ENCODE results near the gene MVB12B. TPM values are rescaled to one million over a fixed set of nuclear protein-coding genes. Genes with fewer than 3 reads are reported as not detected.

MVB12B gene
- total RNA-seq, 1 donor from 2014 or later: 22.2 TPM

DNA sequence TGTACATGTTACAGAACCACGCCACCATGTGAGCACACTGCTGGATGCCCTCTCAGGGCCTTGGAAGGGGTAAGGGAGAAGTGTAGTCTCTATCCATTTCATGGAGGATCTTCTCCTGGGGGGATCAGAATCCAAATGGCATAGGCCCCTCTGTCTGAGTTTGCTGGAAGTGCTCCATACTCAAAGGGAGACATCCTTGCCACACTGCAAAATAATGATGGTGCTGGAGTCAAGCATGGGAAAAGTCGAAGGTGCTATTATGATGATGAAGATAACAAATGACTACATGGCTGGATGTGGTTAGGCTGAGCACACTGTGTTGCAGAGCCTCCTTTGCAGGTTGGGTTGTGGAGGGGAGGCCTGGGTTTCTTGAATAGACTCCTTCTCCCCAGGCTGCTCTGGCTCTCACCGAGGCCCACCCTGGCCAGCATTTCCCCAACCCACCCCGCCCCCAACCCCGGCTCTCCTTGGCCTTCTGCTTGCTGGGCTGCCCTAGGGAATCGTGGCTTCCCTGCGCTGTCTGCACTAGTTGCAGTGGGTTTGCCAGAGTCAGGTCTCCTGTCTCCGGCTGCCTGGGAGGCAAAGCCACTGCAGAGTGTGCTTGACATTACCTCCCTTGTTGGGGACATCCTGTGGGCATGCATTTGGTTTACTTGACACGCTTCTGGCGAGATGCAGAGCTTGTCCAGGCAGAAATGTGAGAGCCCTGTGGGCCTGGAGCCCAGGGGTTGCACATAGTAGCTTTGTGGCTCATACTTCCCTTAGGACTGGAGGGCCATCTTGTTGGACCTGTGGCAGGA, 3.0 kb downstream of the MVB12B start:
- no peak for DNase-seq (ENCODE audit: low spot score)

DNA sequence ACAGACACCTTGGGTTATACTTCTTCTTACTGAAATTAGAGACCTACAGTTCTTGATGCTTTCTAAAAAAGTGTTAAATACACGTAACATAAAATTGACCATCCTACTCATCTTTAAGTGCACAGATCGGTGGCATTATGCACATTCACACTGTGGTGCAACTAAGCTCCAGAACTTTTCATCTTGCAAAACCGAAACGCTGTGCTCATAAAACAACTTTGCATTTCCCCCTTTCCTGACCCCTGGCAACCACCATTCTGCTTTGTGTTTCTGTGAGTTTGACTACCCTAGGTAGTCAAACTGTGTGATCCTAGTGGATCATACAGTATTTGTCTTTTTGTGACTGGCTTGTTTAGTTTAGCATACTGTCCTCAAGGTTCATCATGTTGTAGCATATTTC, 3.9 kb downstream of the MVB12B start:
- DNase-seq (ENCODE audit: low spot score): no peak

DNA sequence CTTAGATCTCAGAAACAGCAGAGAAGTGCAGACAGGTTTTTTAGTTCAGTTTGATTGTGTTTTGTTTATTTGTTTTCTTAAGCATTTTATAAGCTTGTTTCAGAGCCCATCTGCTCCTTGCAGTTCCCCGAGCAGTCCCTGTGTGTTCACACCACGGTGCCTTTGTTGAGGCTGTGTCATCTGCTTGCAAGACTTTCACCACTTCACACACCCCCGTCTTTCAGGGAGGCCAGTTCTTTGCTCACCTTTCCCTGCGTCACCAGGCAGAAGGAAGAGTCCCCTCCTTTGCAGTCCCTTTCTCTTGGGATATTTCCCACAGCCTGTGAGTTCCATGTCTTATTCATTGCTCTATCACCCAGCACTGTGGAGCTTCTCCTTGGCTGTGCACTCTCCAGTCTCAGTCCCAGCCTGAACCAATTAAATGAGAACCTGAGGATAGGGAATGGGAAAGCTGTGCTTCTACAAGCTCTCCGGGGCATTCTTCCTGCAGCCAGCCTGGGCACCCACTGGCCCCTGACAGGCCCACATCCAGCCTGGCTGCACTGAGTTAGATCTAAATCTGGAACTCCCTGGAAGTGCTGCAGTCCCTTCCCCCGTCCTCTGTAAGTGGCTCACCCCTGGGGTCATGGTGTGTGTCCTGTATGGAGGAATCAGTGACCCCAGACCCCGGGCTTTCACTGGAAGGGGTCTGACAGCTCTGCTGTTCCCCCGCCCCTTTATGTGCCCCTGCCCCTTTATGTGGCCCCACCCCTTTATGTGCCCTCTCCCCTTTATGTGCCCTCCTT, 5.5 kb downstream of the MVB12B start:
- DNase-seq (ENCODE audit: low spot score): no peak

DNA sequence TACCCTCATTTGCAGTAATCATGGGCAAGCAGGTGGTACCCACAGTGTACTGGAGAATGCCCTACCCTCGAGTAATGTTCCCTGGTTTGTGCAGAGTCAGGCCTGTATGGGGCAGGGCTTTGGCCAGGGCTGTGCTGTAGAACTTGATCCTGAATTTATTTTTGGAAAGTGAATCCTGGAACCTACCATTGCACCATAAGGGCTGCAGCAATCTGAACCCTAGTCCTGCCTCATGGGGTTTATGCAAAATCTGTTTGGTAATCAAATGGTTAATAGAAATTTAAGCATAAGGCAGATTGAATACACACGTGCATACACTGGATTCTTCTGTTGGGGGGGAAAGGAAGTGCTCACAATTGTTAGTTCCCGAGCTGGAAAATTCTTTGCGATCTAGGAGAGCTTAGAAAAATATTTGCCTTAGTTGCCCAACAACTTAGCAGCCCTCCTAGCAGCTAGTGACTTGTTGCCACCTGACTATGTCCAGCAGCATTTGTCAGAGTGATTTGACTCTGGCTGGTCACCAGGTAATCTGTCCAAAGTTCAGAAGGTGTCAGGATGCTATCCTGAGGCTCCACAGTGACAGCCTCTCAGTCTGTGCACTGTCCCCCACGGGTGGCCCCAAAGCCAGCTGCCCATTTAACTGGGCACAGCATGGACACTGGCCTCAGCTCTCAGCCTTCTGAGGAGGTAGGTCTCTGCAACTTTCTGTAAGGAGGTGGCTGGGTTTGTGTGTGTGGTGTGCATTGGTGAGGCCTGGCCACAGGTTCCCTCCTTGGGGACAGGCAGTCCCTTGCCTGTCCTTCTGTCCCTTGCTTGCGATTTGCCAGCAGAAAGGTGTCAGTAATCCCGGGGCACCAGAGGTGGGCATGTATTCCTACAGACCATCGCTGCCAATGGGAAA, 8.3 kb downstream of the MVB12B start:
- DNase-seq (ENCODE audit: low spot score): no peak

DNA sequence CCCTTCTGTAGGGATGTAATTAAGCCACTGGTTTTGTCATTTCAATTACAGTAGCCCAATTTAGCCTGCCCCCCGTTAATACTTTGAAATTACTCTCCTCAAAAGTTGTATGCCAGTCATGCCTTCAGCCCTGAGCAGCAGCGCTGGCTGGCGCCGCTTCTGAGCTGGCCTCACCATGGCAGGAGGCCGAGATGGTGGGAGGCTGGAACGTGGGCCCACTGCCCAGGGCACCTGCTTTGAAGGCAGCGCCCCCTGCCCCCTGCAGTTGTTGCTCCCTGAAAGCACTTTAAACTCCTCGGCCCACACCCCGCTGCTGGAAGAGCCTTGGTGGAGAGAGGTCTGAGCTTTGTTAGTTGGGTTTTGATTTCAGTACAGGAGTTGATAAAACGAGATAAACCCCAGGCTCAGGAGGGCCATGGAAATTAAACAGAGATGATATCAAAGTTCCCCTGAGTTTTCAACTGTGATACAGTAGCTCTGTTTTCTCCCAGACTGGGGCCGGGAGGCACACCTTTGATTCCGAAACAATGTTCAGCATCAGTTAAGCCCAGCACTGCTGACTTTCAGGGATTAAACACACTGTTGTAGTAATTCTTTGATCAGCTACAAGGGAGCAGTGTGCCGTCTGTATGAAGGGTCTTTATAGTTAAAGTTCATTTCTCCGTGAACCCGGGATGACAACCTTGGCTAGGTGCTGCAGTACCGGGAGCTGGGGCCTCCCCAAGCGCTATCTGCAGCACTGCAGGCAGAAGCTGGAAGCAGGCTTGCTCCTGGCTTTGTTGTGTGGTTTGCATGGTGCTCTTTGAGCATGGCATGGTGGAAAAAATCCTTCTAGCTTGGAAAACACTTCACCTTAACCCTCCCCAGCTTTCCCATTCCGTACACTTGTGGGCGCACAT, 9.5 kb downstream of the MVB12B start:
- DNase-seq (ENCODE audit: low spot score): no peak

DNA sequence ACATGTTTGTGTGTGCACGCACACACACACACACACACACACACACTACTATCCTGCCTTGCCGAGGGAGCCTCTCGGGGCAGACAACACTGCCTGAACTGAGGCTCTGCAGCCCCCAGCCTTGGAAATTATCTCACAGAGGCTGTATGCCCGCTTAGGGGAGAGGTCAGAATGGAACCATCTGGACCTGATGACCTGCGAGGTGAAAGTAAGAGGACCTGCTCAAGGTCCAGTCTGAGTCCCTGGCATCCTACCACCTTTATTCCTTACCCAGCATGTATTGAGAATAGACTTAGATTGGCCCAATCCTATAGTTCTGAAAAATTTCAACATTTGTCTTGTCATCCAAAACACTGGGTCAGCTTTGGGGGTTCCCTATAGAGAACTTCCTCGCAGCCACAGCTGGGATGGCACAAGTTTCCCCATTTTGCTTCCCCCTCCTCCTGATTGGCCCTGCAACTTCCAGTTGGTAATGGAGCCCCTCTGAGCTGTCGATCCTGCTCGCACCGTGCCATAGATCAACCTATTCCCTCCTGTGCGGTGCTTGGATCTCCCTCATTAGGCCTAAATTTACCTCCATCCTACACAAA, 10.2 kb downstream of the MVB12B start:
- DNase-seq (ENCODE audit: low spot score): no peak

DNA sequence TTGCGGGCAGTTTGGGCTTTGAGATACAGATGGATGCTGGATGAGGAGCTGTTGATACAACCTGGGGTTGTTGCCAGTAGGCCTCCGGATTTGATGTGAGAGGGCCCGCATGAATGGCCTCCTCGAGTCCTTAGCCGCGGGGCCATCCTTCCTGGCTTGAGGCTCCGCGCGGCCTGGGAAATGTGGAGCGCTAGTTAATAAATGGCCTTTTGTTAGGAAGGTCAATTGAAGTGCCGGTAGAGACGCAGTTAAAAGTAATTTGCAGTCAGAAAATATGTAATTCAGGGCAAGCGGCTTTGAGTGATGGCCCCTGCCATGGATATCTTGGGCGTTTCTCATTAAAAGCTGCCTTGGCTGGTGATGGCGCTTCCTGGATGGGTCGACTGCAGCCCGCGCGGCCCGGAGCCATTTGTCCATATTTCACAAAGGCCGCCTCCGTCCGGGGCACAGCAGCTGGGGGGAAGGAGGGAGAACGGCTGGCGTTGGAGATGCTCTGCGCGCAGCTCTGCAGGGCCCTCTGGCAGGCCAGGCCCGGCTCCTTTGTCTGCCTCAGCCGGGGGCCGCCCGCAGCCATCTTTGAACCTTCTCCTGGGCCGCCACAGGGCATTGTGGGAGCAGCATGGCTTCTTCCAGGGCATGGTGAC, 11.2 kb downstream of the MVB12B start:
- DNase-seq (ENCODE audit: low spot score): no peak

DNA sequence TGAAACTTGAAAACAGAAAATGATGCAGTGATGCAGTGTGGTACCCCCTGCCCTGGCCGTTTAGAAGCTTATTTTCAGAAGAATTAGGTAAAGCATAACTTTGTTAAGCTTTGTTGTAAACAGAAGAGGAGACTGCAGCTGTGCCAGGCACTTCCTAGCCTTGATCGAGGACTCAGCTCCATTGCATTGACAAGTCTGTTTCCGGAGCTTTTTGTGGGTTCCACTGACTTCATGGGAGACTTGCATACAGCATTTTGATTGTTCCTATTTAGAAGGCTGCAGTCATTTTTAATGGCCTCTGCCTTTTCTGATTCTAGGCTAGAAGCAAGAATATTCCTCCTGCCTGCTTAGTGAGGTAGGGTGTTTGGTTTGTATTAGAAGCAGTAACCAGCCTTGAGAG, 12.3 kb downstream of the MVB12B start:
- no peak for DNase-seq (ENCODE audit: low spot score)

DNA sequence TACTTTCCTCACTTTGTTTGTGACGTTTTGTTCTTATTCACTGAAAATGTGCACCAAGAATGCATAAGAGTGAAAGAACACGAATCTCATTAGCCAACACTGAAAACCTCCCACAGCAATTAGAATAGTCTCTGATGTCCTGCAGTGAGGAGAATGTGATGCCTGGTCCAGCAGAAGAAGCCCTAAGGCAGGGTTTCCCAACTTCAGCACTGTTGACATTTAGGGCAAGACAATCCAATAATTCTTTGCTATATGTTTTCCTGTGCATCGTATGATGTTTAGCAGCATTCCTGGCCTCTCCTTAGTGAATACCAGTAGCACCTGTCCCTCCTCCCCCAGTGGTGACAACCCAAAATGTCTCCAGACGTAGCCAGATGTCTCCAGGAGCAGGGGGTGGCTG, 14.8 kb downstream of the MVB12B start:
- DNase-seq (ENCODE audit: low spot score): no peak

DNA sequence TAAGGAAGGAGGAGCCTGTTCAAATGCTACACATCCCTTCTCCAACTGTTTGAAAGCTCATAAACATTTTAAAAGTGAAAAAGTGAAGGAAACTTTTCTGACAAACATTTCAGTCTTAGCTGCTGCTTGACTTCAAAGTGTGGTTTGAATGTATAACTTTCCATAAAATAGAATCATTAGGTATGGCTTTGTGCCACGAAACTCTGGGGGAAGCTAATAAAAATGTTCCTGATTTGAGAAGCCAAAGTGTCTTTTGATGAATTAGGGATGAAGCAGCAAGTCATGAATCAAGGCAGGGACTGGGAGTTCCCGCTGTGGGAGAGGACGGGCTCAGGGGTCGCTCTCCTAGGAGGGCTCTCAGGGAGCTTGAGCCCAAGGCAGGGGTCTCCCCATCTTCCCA, 15.3 kb downstream of the MVB12B start:
- DNase-seq (ENCODE audit: low spot score): no peak

DNA sequence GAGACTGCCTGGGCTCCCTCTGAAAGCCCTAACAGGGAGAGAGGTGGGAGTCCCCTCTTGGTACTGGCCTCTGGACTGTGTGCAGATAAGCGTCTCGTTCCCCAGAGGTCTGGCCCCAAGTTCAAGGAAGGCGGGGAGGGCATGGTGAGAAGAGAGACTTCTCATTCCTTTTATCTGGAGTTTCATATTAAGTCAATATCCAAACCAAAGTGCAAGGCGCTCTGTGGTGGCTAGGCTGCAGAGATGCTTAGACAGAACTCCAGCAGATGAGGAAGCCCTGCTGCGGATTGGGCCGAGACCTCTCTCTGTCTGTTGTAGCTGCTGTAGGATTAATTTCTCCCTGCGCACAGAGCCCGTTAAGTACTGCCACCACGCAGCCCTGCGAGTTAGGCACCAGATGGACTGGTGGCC, 16.0 kb downstream of the MVB12B start:
- no peak for DNase-seq (ENCODE audit: low spot score)

DNA sequence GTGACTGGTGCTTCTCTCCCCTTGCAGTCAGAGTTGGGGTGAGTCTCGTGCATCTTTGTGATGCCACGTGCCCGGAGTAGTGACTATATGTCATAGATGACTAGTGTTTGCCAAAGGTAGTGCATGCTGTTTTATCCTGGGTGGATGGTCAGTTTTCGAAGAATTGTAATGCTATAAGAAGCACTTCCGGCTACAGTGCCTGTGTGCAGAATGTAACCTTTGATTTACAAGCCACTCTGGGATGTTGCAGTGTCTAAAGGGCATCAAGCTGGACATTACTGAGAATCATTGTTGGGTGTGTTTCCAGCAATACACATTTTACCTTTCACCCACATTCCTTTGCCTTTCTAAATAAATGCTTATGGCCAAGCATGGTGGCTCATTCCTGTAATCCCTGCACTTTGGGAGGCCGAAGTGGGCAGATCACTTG, 16.7 kb downstream of the MVB12B start:
- no peak for DNase-seq (ENCODE audit: low spot score)

DNA sequence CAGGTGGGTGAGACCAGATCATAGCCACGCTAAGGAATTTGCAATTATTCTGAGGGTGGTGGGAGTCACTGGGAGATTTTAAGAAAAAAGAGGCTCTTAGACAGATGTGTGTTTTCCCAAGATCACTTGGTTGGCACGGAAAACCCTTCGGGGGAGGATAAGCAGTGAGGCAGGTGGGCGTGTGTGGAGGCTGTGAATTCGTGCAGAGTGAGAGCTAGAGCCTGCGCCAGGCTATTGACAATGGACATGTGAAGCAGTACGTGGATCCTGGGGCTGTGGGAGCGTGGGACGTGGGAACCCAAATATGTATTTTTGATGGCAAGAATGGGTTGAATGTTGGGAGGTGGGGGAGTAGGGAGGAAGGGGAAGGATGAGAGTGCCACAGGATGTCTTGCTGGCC, 19.4 kb downstream of the MVB12B start:
- DNase-seq (ENCODE audit: low spot score): no peak

DNA sequence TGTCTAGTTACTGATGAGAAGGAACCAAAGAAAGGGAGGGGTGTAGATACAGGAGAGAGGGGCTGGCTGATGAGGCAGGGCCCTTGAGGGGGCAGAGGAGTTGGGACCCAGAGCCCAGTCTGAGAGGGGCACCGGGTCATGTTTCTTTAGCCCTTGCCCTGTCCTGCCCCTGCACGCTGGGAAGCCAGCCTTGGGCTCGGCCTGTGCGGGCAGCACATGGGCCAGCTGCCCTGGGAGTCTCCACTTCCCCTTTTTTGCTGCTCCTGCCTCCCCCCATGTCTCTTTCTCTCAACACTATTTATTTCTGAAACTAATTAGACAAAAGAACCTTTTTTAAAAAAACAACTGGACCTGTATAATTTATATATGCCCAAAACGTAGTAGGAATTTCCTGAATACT, 20.5 kb downstream of the MVB12B start:
- DNase-seq (ENCODE audit: low spot score): no peak

DNA sequence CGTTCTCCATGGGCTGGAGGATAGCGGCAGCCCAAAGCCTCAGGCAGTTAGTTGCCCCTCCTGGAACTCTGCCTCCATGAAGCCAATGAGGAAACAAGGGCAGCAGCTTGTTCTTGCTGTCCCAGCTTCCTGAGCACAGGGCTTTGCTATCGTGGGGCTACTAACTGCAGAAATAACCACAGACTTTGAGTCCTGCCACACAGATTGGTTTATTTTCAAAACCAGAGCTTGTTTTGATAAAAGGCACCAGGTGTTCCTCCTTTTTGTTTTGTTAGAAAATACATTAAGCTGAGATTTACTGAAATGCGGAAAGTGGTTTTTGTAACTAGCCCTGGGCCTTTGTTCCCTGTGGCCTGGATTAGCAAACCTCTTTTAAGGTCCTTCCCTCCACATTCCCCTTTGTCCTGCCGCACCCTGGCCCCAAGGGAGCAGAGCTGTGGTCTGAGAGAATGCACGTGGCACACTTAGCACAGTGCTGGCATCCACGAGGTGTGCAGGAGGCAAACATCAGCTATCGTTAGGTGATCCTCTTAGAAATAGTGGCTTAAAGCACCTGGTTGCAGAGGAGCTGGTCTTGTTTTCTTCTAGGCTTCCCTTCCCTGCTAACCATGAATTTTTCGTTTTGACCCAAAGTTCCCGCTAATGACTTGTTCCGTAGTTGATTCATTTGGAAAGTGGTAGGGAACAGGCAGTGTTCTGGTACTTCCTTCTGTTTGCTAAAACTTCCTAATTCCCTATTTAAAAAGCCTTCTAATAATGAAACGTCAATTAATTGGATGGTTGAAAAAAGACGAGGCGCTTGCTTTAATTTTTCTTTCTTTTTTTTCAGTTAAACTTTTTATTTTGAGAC, 21.5 kb downstream of the MVB12B start:
- no peak for DNase-seq (ENCODE audit: low spot score)

DNA sequence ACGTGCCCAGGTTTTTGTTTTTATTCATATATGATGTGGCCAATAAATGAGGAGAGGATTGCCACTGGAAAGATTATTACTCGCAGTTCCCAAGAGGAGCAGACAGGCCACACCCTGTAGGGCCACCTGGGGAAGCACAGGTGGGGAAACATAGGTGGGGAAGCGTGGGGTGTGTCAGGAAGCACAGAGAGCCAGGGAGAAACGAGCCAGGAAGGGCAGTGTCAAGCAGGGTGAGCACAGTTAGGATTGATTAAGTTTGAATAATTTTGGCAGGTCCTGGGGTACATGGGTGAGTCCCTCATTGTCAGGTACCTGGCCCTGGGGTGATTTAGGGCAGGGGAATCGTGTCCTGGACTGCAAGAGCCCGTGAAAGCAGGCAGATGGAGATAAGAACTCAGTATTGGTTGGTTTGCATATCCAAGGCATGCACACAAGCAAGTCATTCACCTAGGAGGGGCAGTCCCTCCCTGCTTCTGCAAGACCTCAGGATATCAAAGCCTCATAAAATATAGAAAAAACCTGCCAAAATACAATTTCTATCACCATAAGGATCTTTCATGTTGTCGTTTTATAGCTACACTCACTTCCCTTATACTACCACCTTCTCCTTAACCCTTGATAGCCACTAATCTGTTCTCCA, 22.4 kb downstream of the MVB12B start:
- DNase-seq (ENCODE audit: low spot score): no peak

DNA sequence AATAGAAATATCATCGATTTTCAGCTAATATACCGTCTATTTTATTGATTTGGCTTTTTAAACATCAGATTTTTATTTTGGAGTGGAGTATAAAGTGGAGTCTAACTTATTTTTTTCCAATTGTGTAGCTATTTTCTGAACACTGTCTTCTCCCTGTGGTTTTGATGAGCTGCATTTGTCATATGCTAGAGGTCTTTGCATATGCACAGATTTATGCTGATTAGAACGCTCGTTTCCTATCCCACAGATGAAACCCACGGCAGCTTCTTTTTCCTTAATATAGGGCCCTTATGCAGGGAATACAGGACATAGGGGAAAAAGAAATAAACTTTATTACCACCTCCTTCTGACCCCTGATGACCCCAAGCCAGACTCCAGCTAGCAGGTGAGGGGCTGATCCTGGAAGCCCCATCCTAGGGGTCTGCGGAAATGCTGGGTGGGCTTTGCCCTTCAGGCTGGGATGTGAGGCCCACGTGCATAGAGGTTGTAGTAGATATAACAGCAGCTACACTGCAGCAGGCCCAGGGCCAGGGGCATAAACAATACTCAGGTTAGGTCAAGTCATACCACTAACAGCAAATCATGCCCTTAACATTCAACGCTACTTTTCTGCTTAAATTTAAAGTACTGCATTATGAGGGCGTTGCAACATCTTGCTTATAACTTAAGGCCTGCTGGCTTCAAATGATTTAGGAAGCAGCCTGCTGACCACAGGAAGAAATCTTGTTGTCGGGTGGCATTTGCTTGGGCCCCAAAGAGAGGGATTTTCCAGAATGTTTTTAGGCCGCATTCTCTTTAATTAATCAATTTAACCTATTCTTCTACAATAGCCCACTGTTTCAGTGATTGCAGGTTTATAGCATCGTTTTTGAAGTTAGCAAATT, 28.5 kb downstream of the MVB12B start:
- DNase-seq (ENCODE audit: low spot score): no peak

Data from mesenteric fat pad (tissue), 1 donor.